K562 (cell line): ENCODE results near the gene SIKE1. TPM values are rescaled to one million over a fixed set of nuclear protein-coding genes. Genes with fewer than 3 reads are reported as not detected.

Source experiments
- CEBPB ChIP-seq: fragments of 450-650 bp; IDR thresholded peaks from 2 replicates; pipeline ENCODE4 v1.6.1; 2016; ENCODE audit warnings: missing genetic modification characterization, missing compliant biosample characterization
- HDAC1 ChIP-seq, 2 experiments: fragments of 450-650 bp; IDR thresholded peaks; 2 replicates each; pipeline ENCODE4 v1.6.1; 2016 to 2017; ENCODE audit warnings: inconsistent platforms in 1 of 2, mild to moderate bottlenecking in 1 of 2, moderate library complexity in 1 of 2
- STAT5B ChIP-seq: fragments of 250-450 bp; sonication (Bioruptor Pico); IDR thresholded peaks from 2 replicates; pipeline ENCODE4 v1.8.0; 2021; ENCODE audit warnings: mild to moderate bottlenecking, inconsistent platforms
- ZNF121 ChIP-seq: sonication (generic); formaldehyde crosslinking; conservative IDR thresholded peaks from 2 replicates; pipeline ENCODE4 v1.8.0; 2022; ENCODE audit warnings: missing genetic modification reagents
- ZSCAN29 ChIP-seq: fragments of 450-650 bp; IDR thresholded peaks from 2 replicates; pipeline ENCODE4 v1.6.1; 2017
- polyA plus RNA-seq, 8 experiments: library from polyadenylated mRNA; depleted of rRNA in 4 of 8; stranded (reverse) in 5 of 8; unstranded in 3 of 8; fragments of >200 nt; fragmentation: Nextera tagmentation in 2 of 8; fragmentation: Illumina TruSeq in 1 of 8; extraction: Ambion mirVana in 2 of 8; extraction: Trizol in 1 of 8; gene quantifications; 2 replicates each; pipeline versions ENCODE4 v1.2.1 to v1.2.3, GENCODE V29; 2011 to 2014; ENCODE audit warnings: inconsistent platforms in 1 of 8, missing spikeins in 1 of 8
- total RNA-seq, 7 experiments: library from RNA; depleted of rRNA in 6 of 7; stranded (reverse); fragments of >200 nt in 6 of 7; fragmentation: Illumina TruSeq in 2 of 7; extraction: Trizol in 2 of 7; gene quantifications; 2 replicates each; pipeline versions ENCODE4 v1.2.1 to v1.2.3, GENCODE V29; 2011 to 2021; ENCODE audit warnings: low replicate concordance in 1 of 7
- TF ChIP-seq, protein P1 (sequence below), 2 experiments: fragments of 450-650 bp; IDR thresholded peaks; 2 replicates each; pipeline ENCODE4 v1.6.1; 2018; ENCODE audit warnings: mild to moderate bottlenecking in 2 of 2, low read depth in 1 of 2; ENCODE audit not compliant: partially characterized antibody in 2 of 2
- TF ChIP-seq, protein P2 (sequence below): fragments of 250-450 bp; sonication (Bioruptor Pico); IDR thresholded peaks from 2 replicates; pipeline ENCODE4 v1.8.0; 2021; ENCODE audit warnings: moderate library complexity, mild to moderate bottlenecking, inconsistent platforms
- TF ChIP-seq, protein P3 (sequence below): sonication (generic); formaldehyde crosslinking; IDR thresholded peaks from 2 replicates; pipeline ENCODE4 v1.8.0; 2023; ENCODE audit warnings: missing genetic modification reagents, mild to moderate bottlenecking, borderline replicate concordance
- TF ChIP-seq, protein P4 (sequence below): fragments of 200-800 bp; sonication (Bioruptor generic); IDR thresholded peaks from 2 replicates; pipeline ENCODE4 v1.6.1; 2017; ENCODE audit warnings: missing genetic modification characterization, missing compliant biosample characterization
- TF ChIP-seq, protein P5 (sequence below): IDR thresholded peaks from 2 replicates; pipeline ENCODE4 v1.6.1; 2011; ENCODE audit not compliant: insufficient read length; ENCODE audit errors: extremely low read depth
- TF ChIP-seq, protein P6 (sequence below), 3 experiments: fragments of 200-800 bp in 1 of 3; sonication (Bioruptor generic) in 1 of 3; sonication (generic) in 1 of 3; formaldehyde crosslinking in 1 of 3; IDR thresholded peaks; 2 replicates each; pipeline versions ENCODE4 v1.6.1 to v1.8.0; 2016 to 2022; ENCODE audit warnings: mild to moderate bottlenecking in 2 of 3, missing compliant biosample characterization in 2 of 3, missing genetic modification characterization in 2 of 3, missing genetic modification reagents in 1 of 3

Gene SIKE1
- total and polyA plus RNA-seq, 9 of the 15 experiments (the other 6 are each of a cell fraction or from before 2014, with no cell fraction given) = 21.8 to 144 (median 76.3) TPM

DNA sequence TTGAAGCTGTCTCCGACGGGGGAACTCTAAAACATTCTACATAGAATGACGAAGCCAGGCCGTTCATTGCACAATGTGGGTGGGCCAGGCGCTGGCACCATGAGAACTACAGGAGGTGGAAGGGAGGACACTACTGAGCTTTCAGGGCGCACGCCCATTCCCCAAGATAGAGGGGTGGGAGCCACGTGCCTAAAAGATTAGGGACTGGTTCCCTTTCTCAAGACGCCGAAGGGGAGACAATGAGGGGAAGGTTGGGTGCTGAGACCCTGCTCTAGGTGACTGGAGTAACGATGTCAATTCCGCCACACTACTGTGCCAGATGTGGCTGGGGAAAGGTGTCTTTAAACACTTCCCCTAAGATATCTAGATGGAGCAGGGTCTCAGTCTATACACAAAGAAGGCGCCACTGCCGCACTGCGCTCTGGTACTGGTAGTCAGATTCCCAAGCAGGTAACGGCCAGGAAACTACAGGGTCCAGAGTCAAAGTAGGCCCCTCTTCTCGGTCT lies 23.5 kb downstream of the SIKE1 start (continued):
- TF ChIP-seq, protein P1, sequence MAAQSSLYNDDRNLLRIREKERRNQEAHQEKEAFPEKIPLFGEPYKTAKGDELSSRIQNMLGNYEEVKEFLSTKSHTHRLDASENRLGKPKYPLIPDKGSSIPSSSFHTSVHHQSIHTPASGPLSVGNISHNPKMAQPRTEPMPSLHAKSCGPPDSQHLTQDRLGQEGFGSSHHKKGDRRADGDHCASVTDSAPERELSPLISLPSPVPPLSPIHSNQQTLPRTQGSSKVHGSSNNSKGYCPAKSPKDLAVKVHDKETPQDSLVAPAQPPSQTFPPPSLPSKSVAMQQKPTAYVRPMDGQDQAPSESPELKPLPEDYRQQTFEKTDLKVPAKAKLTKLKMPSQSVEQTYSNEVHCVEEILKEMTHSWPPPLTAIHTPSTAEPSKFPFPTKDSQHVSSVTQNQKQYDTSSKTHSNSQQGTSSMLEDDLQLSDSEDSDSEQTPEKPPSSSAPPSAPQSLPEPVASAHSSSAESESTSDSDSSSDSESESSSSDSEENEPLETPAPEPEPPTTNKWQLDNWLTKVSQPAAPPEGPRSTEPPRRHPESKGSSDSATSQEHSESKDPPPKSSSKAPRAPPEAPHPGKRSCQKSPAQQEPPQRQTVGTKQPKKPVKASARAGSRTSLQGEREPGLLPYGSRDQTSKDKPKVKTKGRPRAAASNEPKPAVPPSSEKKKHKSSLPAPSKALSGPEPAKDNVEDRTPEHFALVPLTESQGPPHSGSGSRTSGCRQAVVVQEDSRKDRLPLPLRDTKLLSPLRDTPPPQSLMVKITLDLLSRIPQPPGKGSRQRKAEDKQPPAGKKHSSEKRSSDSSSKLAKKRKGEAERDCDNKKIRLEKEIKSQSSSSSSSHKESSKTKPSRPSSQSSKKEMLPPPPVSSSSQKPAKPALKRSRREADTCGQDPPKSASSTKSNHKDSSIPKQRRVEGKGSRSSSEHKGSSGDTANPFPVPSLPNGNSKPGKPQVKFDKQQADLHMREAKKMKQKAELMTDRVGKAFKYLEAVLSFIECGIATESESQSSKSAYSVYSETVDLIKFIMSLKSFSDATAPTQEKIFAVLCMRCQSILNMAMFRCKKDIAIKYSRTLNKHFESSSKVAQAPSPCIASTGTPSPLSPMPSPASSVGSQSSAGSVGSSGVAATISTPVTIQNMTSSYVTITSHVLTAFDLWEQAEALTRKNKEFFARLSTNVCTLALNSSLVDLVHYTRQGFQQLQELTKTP (IDR thresholded peaks at IDR 0.05; ENCODE audit: low read depth in 1 of 2, partially characterized antibody in 2 of 2) = no peak
- TF ChIP-seq ZNF121 (CRISPR knock-in tag) (no peak), ZSCAN29 (no peak), HDAC1 (IDR thresholded peaks at IDR 0.05) (peak in 1 of 2 experiments; percentile 80; a peak in 2 of 4 replicates), CEBPB (tag) (peak; percentile 95), STAT5B (CRISPR knock-in tag) (no peak)
- TF ChIP-seq, protein P2, sequence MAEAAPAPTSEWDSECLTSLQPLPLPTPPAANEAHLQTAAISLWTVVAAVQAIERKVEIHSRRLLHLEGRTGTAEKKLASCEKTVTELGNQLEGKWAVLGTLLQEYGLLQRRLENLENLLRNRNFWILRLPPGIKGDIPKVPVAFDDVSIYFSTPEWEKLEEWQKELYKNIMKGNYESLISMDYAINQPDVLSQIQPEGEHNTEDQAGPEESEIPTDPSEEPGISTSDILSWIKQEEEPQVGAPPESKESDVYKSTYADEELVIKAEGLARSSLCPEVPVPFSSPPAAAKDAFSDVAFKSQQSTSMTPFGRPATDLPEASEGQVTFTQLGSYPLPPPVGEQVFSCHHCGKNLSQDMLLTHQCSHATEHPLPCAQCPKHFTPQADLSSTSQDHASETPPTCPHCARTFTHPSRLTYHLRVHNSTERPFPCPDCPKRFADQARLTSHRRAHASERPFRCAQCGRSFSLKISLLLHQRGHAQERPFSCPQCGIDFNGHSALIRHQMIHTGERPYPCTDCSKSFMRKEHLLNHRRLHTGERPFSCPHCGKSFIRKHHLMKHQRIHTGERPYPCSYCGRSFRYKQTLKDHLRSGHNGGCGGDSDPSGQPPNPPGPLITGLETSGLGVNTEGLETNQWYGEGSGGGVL (CRISPR knock-in tag) = no peak
- TF ChIP-seq, protein P3, sequence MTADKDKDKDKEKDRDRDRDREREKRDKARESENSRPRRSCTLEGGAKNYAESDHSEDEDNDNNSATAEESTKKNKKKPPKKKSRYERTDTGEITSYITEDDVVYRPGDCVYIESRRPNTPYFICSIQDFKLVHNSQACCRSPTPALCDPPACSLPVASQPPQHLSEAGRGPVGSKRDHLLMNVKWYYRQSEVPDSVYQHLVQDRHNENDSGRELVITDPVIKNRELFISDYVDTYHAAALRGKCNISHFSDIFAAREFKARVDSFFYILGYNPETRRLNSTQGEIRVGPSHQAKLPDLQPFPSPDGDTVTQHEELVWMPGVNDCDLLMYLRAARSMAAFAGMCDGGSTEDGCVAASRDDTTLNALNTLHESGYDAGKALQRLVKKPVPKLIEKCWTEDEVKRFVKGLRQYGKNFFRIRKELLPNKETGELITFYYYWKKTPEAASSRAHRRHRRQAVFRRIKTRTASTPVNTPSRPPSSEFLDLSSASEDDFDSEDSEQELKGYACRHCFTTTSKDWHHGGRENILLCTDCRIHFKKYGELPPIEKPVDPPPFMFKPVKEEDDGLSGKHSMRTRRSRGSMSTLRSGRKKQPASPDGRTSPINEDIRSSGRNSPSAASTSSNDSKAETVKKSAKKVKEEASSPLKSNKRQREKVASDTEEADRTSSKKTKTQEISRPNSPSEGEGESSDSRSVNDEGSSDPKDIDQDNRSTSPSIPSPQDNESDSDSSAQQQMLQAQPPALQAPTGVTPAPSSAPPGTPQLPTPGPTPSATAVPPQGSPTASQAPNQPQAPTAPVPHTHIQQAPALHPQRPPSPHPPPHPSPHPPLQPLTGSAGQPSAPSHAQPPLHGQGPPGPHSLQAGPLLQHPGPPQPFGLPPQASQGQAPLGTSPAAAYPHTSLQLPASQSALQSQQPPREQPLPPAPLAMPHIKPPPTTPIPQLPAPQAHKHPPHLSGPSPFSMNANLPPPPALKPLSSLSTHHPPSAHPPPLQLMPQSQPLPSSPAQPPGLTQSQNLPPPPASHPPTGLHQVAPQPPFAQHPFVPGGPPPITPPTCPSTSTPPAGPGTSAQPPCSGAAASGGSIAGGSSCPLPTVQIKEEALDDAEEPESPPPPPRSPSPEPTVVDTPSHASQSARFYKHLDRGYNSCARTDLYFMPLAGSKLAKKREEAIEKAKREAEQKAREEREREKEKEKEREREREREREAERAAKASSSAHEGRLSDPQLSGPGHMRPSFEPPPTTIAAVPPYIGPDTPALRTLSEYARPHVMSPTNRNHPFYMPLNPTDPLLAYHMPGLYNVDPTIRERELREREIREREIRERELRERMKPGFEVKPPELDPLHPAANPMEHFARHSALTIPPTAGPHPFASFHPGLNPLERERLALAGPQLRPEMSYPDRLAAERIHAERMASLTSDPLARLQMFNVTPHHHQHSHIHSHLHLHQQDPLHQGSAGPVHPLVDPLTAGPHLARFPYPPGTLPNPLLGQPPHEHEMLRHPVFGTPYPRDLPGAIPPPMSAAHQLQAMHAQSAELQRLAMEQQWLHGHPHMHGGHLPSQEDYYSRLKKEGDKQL = no peak
- TF ChIP-seq, protein P4, sequence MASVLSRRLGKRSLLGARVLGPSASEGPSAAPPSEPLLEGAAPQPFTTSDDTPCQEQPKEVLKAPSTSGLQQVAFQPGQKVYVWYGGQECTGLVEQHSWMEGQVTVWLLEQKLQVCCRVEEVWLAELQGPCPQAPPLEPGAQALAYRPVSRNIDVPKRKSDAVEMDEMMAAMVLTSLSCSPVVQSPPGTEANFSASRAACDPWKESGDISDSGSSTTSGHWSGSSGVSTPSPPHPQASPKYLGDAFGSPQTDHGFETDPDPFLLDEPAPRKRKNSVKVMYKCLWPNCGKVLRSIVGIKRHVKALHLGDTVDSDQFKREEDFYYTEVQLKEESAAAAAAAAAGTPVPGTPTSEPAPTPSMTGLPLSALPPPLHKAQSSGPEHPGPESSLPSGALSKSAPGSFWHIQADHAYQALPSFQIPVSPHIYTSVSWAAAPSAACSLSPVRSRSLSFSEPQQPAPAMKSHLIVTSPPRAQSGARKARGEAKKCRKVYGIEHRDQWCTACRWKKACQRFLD = 0 out of 2 replicates have a peak, but pooled peaks have one; percentile 6
- TF ChIP-seq, protein P5, sequence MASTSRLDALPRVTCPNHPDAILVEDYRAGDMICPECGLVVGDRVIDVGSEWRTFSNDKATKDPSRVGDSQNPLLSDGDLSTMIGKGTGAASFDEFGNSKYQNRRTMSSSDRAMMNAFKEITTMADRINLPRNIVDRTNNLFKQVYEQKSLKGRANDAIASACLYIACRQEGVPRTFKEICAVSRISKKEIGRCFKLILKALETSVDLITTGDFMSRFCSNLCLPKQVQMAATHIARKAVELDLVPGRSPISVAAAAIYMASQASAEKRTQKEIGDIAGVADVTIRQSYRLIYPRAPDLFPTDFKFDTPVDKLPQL = no peak
- TF ChIP-seq, protein P6, sequence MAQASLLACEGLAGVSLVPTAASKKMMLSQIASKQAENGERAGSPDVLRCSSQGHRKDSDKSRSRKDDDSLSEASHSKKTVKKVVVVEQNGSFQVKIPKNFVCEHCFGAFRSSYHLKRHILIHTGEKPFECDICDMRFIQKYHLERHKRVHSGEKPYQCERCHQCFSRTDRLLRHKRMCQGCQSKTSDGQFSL (CRISPR knock-in tag; IDR thresholded peaks at IDR 0.05) = no peak
- TF ChIP-seq, protein P6 (tag; IDR thresholded peaks at IDR 0.05) = no peak
